HuH-7 (cell line): Measurements from ENCODE around the gene DLG2.
"Not testable (repeated sequence)": the region's sequence is repeated elsewhere in the genome, so short reads cannot be mapped to it uniquely, and the experiment has no call there.

ENCODE experiments used
- DNase-seq: peaks from one replicate; pipeline ENCODE4 v3.0.0; 2011; ENCODE audit warnings: low spot score

Gene DLG2

DNA sequence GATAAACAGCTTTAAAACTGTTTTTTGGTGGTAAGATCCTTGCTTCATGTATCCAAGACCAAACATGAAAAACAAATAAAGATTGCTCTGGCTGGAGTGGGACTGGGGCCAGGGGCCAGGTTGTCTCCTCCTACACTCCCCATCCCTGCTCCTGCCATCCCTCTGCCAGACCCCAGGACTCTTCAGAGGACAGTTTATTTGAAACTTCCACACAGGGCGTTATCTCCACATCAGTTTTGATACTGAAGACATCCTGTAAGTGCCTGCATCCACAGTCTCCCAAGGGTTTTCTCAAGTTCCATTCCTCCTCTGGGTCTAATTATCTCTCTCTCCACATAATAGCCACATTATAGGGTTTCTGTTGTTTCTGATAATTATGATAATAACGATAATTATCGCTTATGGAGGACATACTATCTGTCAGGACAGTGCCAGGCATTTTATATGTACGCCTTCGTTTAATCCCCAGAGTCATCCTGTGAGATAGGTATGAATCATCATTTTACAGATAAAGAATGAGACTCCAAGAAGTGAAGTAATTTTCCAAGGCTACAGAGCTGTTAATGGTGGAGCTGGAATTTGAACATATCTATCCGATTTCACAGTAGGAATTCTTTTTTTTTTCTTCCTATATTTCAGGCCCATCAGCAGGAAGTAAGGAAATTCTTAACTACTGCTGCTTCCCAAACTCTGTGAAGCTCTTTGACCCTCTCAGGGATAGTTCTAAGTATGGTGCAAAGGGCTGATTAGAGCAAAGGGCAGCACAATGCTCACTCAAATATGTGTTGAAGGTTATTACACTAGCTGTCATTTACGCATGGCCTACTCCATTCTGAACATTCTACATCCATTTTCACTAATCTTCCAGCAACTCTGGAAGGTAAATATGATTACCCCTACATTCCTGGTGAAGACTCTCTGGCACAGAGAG is 1852.9 kb downstream of the DLG2 start:
- no peak for DNase-seq

DNA sequence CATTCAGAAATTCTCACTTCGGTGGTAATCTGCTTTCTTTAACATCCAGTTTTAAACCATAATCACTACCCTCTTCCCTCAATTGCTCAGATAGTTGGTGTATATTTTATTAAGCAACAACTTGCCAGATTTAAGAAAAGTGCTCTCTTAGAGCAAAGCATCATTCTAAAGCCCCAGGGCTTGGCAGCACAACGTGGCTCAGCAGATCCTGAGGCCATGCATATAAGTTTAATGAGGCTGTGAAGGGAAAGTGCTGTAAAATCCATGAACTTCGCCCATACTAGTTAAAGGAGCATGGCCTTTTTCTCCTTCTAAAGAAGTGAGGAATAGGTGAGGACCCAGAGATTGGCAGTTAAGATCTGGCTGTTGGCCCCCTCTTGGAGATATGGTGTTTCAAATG is 1858.7 kb downstream of the DLG2 start:
- no peak for DNase-seq

DNA sequence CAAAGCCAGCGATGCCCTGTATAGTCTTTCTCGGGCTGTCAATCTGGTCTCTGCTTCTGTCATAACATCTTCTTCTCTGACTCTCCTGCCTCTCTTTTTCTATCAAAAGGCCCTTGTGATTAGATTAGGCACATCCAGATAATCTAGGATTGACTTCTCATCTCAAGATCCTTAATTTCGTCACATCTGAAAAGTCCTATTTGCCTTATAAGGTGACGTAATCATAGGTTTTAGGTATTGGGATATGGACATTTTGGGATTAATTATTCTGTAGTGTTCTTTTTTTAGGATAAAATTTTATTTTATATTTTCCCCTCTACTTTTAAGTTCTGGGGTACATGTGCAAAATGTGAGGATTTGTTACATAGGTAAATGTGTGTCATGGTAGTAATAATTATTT is 1860.2 kb downstream of the DLG2 start:
- no peak for DNase-seq

DNA sequence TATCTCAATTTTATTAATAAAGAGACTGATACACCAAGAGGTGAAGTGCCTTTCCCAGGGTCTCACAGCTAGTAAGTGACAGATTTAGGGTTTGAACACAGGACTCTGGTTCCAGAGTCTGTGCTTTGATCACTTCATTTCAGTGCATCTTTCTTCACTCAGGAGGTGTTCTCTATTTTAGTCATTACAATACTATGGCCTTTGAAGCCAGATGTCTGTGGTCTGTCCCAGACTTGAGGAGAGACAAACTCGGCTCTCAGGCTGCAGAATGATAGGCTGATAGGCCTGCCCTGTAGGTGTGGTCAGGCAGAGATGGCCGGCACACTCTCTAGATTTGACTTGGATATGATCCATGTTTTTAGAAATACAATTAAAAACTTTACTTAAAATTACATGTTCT is 1862.5 kb downstream of the DLG2 start:
- DNase-seq, result no peak

DNA sequence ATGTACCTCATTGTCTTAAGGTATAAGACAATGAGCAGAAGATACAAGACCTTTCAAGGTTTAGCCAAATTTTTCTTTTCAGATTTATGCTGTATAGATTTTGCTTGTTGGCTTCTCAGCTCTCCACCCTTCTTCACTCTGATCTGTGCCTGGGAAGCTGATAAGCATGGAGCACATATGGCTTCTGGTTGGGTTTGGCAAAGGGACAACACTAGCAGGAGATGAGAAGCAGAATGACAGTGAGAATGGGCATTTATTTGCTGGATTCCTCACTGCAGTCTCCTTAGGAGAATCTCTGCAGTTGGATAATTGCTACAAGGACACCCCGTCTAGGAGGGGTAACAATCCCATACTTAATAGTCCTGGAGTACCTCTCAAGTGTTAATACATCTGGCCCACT is 1866.2 kb downstream of the DLG2 start:
- no peak for DNase-seq

DNA sequence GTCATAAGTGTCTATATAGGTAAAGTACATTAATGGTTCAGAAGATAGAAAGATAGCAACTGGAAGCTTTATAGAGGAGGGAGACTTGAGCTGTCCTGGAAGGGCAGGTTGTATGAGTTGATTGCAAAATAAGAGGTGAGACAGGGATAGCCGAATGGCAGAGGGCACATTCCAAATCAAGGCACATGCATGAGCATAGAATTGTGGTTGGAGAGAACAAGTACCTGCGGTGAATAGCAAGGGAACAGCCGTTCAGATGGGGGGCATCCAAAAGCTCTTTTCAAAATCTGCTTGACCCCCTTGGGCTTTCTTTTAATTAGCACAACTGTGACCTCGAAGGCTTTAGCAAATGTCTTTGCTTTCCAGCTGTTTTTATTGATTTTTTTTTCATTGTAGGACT is 1868.0 kb downstream of the DLG2 start:
- DNase-seq, result no peak

DNA sequence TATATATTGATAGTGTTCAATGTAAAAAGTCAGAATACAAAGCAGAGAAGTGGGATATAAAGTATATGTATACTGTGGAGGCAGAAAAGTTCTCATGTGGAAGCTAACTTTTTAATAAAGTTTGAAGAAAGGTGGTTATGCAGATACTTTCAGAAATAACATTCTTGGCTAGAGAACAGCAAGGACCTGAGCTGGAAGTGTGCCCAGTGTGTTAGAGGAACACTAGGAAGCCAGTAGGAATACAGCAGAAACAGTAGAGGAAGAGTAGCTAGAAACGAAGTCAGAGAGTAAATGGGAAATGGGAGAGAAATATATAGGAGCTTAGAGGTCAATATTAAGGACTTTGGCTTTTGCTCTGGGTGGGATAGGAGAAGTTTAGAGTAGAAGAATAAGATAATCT is 1876.1 kb downstream of the DLG2 start:
- DNase-seq, result no peak

DNA sequence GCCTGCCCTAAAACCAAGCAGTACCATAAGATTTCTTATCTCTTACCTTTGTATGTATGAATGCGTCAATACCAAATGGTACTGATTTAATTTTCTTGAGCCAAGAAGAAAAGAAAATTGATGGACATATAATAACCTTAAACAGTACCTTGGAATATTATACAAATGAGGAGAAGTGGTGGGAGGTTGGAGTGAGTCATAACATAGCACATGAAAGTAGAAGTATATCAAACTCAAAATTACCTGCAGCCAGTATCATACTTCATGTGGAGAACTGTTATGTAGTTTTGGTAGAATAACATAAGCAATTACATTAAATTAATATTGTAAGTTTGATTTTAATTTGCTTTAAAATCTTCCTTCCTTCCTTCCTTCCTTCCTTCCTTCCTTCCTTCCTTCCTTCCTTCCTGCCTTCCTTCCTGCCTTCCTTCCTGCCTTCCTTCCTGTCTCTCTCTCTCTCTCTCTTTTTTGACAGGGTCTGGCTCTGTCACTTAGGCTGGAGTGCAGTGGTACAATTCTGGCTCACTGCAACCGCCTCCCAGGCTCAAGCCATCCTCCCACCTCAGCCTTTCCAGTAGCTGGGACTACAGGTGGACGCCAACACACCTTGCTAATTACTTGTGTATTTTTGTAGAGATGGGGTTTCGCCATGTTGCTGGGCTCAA is 1880.1 kb downstream of the DLG2 start:
- no peak for DNase-seq

DNA sequence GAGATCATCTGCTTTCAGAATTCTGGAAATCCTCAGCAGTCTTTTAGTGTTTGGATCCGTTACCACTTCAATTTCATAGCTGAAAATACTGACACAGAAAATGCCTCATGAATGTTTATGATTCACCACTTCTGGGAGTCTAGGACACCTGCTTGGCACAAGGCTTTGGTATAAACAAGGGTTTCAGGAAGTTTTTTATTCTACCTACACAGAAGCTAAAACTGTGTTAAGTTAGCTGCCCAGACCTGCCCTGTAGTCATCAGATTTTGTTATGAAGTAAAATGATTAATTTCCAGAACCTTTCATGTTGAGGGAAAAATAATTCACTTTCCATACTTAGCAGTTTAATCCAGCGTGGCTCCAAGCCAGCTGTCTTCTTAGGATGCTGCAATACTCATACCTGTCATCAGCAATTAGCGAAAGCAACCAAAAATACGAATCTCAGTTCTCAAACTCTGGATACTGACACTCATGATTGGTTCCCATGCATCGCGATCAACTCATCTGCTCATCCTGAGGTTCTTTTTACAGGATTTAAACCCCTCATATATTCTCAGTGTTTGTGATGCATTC is 1882.4 kb downstream of the DLG2 start:
- no peak for DNase-seq

DNA sequence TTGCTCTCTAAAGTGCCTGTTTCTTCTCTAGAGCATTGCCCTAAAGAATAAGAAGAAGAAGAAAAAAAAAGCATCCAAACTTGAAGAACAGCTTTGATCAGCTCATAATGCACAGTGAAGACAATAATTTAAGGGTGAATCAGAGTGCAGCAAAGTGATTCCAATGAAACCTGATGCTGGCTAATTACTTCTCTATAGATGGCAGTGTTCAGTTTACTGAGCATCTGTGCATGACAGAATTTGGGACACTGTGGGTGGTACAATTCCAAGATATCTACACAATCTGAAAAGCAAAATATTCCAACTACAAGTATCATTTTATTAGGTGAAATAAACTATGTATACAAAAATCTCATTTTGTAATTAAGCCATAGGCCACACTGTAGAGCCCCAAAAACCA is 1890.5 kb downstream of the DLG2 start:
- no peak for DNase-seq

DNA sequence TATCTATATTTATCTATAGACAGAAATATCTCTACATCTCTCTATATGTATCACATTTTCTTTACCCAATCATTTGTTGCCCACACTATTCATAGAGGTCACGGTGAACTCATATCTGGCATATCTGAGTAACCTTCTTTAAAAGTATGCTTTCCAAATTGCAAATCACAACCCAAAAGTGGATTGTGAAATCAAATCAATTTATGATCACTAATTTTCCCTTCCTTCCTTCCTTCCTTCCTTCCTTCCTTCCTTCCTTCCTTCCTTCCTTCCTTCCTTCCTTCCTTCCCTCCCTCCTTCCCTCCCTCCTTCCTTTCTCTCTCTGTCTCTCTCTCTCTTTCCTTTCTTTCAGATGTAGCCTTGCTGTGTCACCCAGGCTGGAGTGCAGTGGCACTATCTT is 1893.0 kb downstream of the DLG2 start:
- no peak for DNase-seq

DNA sequence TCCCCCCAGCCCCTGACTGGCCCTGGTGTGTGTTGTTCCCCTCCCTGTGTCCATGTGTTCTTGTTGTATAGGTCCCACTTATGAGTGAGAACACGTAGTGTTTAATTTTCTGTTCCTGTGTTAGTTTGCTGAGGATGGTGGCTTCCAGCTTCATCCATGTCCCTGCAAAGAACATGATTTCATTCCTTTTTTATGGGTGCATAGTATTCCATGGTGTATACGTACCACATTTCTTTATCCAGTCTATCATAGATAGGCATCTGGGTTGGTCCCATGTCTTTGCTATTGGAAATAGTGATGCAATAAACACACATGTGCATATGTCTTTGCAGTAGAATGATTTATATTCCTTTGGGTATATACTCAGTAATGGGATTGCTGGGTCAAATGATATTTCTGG is 1895.9 kb downstream of the DLG2 start:
- not testable (repeated sequence) for DNase-seq

DNA sequence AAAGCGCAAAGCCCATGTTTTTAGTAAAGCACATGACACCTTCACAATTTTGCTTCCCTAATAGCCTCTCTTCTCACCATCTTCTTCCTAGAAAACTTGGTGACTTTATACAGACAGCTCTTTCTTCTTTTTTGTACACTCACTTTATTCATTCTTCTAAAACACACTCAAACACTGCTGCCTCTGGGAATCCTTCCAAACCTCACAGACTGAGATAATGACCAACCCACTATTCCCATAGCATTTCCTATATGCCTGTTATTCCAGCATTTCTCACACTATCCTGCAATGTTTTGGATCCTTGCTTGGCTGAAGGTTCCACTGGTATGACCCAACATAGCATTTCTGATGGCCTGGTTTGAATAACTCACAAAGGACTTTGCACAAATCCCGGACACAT is 1898.9 kb downstream of the DLG2 start:
- no peak for DNase-seq

DNA sequence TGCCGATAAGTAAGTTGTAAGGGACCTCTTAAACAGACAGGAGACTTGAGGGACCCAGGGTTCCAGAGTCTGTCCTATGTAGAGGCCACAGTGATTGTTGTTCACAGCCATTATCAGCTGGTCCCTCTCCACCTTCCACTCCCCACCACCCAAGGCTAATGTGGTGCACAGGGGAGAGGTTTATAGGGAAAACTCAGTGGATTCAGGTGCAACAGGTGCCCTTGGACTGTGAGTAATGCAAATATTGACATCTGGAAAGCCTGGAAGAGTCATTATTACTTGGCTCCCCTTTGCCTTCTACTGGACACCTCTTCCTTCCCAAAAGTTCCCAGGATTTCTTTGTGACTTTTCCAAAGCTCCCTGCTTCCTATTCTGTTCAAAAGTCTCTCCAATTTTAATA is 1899.9 kb downstream of the DLG2 start:
- DNase-seq, result no peak

DNA sequence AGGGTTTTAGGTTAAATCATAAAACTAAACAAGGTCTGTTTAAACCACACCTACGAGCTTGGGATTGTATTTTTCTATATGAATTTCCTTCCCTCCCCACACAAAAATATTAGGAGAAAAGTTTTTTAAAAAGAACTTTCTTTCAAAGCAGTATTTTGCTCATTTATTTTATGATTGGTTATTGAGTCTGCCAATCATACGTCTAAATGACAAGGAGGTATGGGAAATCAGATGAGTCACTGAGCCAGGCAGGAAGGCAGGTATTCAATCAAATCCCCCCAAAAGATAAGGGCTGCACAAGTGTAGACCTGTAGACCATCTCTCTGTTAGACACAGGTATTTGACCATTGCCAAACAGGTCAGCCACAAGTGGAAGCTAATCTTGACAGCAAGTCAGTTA is 1900.8 kb downstream of the DLG2 start:
- DNase-seq, result no peak

DNA sequence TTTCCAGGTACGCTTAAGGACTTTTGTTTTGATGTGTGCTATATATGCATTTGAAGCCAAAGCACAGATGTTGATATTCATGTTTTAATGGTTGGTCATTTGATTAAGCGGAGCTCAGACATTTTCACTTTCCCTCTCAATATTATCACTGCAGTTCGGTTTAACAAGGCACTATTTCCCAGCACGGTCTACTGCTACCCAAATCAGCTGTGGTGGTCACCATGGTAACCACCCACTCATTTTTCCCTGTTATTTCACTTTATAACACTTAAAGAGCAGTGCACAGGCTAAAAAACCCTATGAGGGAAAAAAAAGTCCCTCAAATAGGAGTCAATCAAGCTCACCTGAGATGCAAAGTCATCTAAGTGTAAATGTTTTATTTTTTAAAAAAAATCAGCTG is 1901.4 kb downstream of the DLG2 start:
- no peak for DNase-seq

DNA sequence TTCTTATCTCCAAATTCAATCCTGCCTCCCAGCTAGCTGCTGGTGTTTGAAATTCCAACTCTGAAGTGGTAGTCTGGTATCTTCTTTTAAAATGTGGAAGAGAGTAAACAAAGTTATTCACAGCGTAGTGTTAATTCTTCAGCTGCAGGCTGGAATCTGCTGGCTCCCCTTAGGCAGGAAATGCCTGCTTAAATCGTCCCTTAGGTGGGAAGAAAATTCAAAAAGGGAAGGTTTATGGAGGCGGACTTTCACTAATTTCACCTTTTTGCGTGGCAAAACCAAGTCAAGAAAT is 1901.9 kb downstream of the DLG2 start:
- no peak for DNase-seq

DNA sequence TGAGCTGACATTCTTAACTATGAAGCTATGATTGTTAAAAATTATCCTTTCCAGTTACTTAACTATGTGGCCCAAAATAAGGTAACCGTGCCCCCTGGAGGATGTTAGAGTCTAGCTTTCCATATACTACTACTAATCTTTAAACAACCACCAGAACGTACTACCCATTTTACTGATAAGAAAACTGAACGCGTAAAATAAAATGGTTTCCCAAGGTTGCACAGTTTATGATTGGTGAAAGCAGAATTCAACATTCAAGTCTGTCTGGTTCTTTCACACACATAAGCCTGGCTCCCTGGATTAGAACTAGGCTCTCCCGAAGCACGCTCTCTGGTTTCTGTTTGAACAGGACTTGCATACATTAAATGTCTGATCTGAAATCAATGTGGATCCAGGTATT is 1903.1 kb downstream of the DLG2 start:
- no peak for DNase-seq

DNA sequence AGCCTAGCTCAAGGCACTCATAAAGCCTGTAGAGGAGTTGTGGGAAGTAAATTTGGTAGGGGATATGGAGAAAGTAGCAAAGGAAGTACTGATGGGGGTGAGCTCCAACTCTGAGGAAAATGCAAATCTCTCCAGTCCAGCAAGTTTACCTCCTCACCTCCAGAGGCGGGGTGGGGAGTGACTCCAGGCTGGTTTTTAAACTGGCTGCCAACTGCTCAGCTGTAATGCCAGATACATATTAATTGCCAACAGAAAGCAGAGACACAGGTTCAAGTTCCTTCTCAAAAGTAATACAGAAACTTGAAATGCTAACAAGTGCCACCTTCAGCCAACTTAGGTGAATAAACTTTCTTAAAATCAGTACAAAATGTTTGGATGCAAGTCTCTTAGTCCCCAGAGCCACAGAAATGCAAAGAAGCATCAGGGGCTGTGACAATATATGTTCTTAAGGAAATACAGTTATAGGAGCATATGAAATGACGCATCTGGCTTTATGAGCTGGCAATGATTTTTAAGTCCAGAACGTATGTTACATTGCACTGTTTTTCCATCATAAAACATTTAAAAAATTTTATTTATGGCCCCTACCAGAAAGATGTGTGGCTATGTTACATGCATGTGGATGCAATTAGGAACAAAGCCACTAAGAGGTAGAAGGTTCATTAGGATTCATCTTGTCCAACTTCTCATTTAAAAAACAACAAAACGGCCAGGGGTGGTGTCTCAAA is 1904.6 kb downstream of the DLG2 start:
- no peak for DNase-seq

DNA sequence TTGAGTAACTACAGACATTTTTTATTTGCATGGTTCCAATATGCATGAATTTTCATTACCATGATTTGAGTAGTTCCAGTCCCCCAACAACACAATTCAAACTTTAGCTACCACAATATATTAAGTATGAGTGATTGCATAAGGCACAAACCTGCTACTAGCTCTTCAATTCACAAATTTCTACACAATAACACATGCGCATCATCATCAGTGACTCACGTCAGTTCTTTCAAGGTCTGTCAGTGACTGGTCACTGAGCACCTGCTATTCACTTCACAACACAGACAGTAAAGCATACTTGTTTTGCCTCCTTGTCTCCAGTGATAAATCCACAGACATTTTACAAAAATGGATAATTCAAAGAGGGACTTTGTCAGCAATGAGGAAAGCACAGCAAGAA is 1905.9 kb downstream of the DLG2 start:
- no peak for DNase-seq

DNA sequence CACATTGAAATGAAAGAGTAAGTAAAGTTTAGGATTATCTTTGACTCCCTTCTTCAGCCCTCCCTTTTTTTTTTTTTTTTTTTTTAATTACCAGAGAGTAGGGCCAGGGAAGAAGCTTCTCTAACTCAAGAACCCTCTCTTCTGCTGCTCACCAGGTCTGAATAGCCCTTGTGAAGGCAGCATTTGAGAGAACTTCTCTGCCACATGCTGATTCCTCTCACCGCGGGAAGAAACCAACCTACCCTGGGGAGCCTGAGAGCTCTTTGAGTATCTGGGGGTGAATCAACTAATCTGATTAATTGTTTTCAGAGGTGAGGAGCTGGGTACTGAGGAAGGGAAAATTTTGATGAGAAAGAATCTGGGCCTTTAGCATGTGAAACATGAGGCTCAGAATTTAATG is 1906.5 kb downstream of the DLG2 start:
- DNase-seq, result no peak

DNA sequence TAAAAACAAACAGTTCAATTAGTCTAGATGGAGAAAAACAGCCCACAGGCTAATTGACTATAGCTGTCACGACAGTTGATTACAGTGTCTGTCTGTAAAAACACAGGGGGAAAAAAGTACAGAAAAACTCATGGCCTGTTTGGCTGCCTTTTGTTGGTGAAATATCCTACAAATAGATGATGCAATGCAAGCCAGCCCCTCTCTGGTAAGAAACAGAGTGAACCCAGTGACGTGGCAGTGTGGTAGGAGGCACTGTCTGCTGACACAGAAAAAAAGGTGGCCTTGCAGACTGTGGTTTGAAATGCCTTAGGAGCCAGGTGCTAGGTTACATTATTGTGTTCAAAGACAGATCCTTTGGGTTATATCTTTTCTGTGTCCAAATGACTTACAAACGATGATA is 1909.6 kb downstream of the DLG2 start:
- DNase-seq, result no peak
